ENCODE data around the gene WASHC3. TPM values are rescaled to one million over a fixed set of nuclear protein-coding genes. Genes with fewer than 3 reads are reported as not detected.
A peak's percentile ranks its signal among the peaks of the same experiment; 100 is the strongest.
"Not testable (repeated sequence)": the region's sequence is repeated elsewhere in the genome, so short reads cannot be mapped to it uniquely, and the experiment has no call there.

The WASHC3 gene
- total and polyA plus RNA-seq, 8 donors, result 5.1 to 29.0 (median 13.8) TPM

GRCh38 chr12:102095677-102096263 is 34.0 kb upstream of the WASHC3 start:
- ATAC-seq, result peak in 3 of 4 donors; percentile 51 to 69 (median 53)
- Histone ChIP-seq H3K27me3 (no peaks in the 10 kb centered on the region), H3K9me3 (no peaks in the 10 kb centered on the region), H3K27ac (no peak overlapping the region), H3K36me3 (no peaks in the 10 kb centered on the region), H3K4me1 (no peaks in the 10 kb centered on the region), H3K4me3 (no peak overlapping the region)
- no peak for FAIRE-seq
- WGBS, 2 donors, result 89 to 93% methylated on average over 2 of the region's 2 CpGs
- no peak for DNase-seq
- intact Hi-C loops (cut with DNase I), result no loop called here
- TF ChIP-seq CTCF (IDR thresholded peaks at IDR 0.05), result no peak

- Histone ChIP-seq H3K27me3 (no peaks in the 10 kb centered on the region), H3K4me1 (no peaks in the 10 kb centered on the region), H3K4me3 (no peak overlapping the region), H3K27ac (no peak overlapping the region), H3K36me3 (no peaks in the 10 kb centered on the region), H3K9me3 (no peaks in the 10 kb centered on the region)
- intact Hi-C loops (cut with DNase I), result no loop called here
- ATAC-seq (no peak), FAIRE-seq (peak; percentile 54), DNase-seq (no peak)
- no peak for TF ChIP-seq CTCF (IDR thresholded peaks at IDR 0.05)
These were observed 31.5 kb upstream of the WASHC3 start for GRCh38 chr12:102093319-102093718.

- intact Hi-C loops (cut with DNase I); ATAC-seq; H3K27me3 ChIP-seq; H3K4me1 ChIP-seq; FAIRE-seq; H3K4me3 ChIP-seq; H3K36me3 ChIP-seq; H3K27ac ChIP-seq; H3K9me3 ChIP-seq: not testable (repeated sequence)
- DNase-seq, result peak in 1 of 6 donors; percentile 31
- 98 to 99% methylated on average over 38 of the region's 38 CpGs for WGBS, 2 donors
These were observed 27.5 kb upstream of the WASHC3 start for GRCh38 chr12:102089228-102089835.

- Histone ChIP-seq H3K27ac (no peak overlapping the region), H3K36me3 (peaks cover 0 to 20% (median 12%) of the 10 kb centered on the region in 3 donors)
- WGBS, 2 donors, result 83 to 84% methylated on average over 4 of the region's 4 CpGs
These were observed 19.1 kb upstream of the WASHC3 start for GRCh38 chr12:102080842-102081241.

GRCh38 chr12:102072092-102072491 is 10.3 kb upstream of the WASHC3 start:
- WGBS, 2 donors, result 96 to 97% methylated on average over 7 of the region's 7 CpGs
- DNase-seq; H3K4me1 ChIP-seq; H3K27ac ChIP-seq; intact Hi-C loops (cut with DNase I); H3K4me3 ChIP-seq; FAIRE-seq; H3K27me3 ChIP-seq; ATAC-seq; H3K9me3 ChIP-seq: not testable (repeated sequence)
- peaks cover 0 to 21% (median 6%) of the 10 kb centered on the region in 3 donors for H3K36me3 ChIP-seq

More at GRCh38 chr12:102080842-102081241, 19.1 kb upstream of the WASHC3 start:
- no peak overlapping the region for H3K4me3 ChIP-seq
- no peak for ATAC-seq
- FAIRE-seq, result no peak
- H3K9me3 ChIP-seq, result no peaks in the 10 kb centered on the region
- TF ChIP-seq CTCF (IDR thresholded peaks at IDR 0.05), result no peak
- H3K27me3 ChIP-seq, result no peaks in the 10 kb centered on the region
- no peak for DNase-seq
- H3K4me1 ChIP-seq, result no peaks in the 10 kb centered on the region
- intact Hi-C loops (cut with DNase I), result no loop called here

- no peak overlapping the region for H3K4me3 ChIP-seq
- H3K4me1 ChIP-seq, result no peaks in the 10 kb centered on the region
- FAIRE-seq, result no peak
- no peak overlapping the region for H3K27ac ChIP-seq
- TF ChIP-seq CTCF (IDR thresholded peaks at IDR 0.05), result no peak
- peaks cover 0 to under 1% (median 0%) of the 10 kb centered on the region in 3 donors for H3K36me3 ChIP-seq
- no peaks in the 10 kb centered on the region for H3K27me3 ChIP-seq
- ATAC-seq, result no peak
- intact Hi-C loops (cut with DNase I), result no loop called here
- DNase-seq, result no peak
- WGBS, 2 donors, result 85 to 86% methylated on average over 3 of the region's 3 CpGs
- no peaks in the 10 kb centered on the region for H3K9me3 ChIP-seq
These were observed 7.9 kb upstream of the WASHC3 start for GRCh38 chr12:102069707-102070106.
